GM12892 (cell line): Measurements from ENCODE around the gene CPNE4.

Experiments
- POLR2A ChIP-seq: IDR thresholded peaks from 2 replicates; pipeline ENCODE4 v1.6.1; 2011; ENCODE audit warnings: low read depth, low read length, control low read depth
- POLR2AphosphoS5 ChIP-seq: IDR thresholded peaks from 2 replicates; pipeline ENCODE4 v1.6.1; 2011; ENCODE audit warnings: low read depth, low read length, control low read depth

GRCh38 chr3:132073771-132074170 lies 39.0 kb upstream of the CPNE4 start:
- TF ChIP-seq POLR2AphosphoS5 (no peak), POLR2A (no peak)
